Measurements from ENCODE around the gene TMSB10.

DNA sequence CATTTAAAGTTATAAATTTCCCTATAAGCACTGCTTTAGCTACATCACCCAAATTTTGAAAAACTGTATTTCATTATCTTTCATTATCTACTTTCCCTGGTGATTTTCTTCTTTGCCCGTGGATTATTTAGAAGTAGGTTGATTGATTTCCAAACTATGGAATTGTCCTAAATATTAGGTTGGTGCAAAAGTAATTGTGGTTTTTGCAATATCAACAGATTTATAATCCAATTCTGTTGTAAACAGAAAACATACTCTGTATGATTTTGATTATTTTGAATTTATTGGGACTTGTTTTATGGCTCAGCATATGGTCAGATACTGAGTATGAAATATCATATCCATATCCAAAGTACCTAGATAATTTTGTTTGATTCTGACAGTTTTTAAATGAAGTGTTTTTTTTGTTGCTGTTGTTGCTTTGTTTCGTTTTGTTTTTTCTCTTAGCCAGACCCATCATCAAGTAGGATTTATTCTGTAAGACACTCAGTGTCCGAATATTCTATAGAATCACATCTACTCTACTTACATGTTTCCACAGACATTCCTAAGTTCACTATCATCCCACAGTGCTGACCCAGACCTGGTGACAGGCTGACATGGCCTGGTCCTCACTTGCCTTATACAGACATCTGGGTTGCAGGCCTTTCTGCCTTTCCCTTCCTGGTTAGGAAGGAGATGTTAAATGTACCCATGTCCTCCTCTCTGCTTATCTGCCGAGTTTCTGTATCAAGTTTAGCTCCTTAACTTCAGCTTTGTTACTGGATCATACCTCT lies 22.5 kb upstream of the TMSB10 start:
- TF ChIP-seq POLR2A (IDR thresholded peaks at IDR 0.05; ENCODE audit: low read length) (no peak), GATA1 (IDR thresholded peaks at IDR 0.05; ENCODE audit: low read depth, low read length) (no peak)

Measured in erythroblast (primary cell).